ENCODE measurements around the gene RBM38.
A peak's percentile ranks its signal among the peaks of the same experiment; 100 is the strongest.

The RBM38 gene

DNA sequence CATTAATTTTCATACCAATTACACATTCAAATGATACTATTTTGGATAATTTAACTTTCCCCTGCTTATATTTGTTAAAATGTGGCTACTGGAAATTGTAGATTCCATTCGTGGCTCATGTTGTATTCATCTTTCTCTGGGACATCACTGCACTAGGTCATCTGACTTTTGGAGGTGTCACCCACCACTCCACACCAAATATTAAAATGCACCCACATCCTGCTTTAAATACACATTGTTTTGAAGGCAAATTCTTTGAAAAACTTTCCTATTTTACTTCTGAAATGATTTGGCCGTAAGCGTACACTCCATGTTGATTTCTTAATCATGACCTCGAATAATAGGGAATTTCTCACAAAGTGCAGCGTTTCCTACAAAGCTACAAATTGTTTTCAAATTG, 8.7 kb upstream of the RBM38 start:
- Histone ChIP-seq H3K4me3 (ENCODE audit: low read depth in 1 of 2, low read length in 1 of 2) (no peak overlapping the region), H3K9me3 (no peaks in the 10 kb centered on the region), H3K27ac (no peak overlapping the region), H3K4me1 (ENCODE audit: control insufficient read depth in 1 of 2, insufficient read depth in 1 of 2, low read depth in 1 of 2, low read length in 1 of 2) (peaks cover 31 to 36% of the 10 kb centered on the region in 2 experiments), H3K36me3 (peaks cover 38% of the 10 kb centered on the region), H3K27me3 (no peaks in the 10 kb centered on the region)
- TF ChIP-seq, protein P1, sequence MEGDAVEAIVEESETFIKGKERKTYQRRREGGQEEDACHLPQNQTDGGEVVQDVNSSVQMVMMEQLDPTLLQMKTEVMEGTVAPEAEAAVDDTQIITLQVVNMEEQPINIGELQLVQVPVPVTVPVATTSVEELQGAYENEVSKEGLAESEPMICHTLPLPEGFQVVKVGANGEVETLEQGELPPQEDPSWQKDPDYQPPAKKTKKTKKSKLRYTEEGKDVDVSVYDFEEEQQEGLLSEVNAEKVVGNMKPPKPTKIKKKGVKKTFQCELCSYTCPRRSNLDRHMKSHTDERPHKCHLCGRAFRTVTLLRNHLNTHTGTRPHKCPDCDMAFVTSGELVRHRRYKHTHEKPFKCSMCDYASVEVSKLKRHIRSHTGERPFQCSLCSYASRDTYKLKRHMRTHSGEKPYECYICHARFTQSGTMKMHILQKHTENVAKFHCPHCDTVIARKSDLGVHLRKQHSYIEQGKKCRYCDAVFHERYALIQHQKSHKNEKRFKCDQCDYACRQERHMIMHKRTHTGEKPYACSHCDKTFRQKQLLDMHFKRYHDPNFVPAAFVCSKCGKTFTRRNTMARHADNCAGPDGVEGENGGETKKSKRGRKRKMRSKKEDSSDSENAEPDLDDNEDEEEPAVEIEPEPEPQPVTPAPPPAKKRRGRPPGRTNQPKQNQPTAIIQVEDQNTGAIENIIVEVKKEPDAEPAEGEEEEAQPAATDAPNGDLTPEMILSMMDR (IDR thresholded peaks at IDR 0.05) = no peak

DNA sequence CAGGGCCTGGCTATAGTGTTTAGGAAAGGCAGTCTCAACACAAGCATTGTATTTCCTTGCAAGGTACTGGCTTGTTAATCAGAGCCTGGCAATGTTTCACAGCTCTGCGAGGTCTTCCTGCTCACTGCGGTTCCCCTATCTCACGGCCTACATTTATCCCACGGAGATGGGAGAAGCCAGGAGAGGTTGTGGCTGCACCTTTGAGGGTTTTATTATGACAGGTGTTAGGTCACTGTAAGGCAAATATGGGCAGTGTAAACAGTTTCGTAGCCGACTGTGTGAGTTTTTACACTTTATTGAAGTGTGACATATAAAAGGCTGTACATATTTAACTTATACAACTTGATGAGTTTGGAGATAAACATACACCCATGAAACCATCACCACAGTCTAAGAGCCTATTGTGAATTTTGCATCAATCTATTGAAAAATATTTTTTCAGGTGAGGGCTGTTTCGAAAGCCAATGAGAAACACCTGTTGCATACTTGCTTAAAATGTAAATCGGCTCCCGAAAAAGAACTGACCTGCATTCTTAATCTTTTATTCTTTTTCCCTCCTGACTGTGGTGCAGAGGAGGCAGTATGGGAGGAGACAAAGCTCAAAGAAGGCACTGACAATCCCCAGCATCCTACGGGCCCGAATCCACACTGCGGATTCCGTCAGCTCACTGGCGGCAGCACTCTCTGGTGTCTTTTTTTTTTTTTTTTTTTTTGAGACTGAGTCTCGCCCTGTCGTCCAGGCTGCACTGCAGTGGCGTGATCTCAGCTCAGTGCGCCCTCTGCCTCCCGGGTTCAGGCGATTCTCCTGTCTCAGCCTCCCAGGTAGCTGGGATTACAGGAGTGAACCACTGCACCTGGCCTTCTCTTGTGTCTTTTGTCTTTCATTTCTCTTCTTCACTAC, 7.5 kb upstream of the RBM38 start:
- TF ChIP-seq, protein P1 (IDR thresholded peaks at IDR 0.05) = no peak
- H3K36me3 ChIP-seq = peaks cover 27% of the 10 kb centered on the region
- no peaks in the 10 kb centered on the region for H3K27me3 ChIP-seq
- no peak overlapping the region for H3K4me3 ChIP-seq (ENCODE audit: low read depth in 1 of 2, low read length in 1 of 2)
- no peak overlapping the region for H3K27ac ChIP-seq
- H3K9me3 ChIP-seq = no peaks in the 10 kb centered on the region
- H3K4me1 ChIP-seq (ENCODE audit: control insufficient read depth in 1 of 2, insufficient read depth in 1 of 2, low read depth in 1 of 2, low read length in 1 of 2) = peaks cover 28 to 30% of the 10 kb centered on the region in 2 experiments

DNA sequence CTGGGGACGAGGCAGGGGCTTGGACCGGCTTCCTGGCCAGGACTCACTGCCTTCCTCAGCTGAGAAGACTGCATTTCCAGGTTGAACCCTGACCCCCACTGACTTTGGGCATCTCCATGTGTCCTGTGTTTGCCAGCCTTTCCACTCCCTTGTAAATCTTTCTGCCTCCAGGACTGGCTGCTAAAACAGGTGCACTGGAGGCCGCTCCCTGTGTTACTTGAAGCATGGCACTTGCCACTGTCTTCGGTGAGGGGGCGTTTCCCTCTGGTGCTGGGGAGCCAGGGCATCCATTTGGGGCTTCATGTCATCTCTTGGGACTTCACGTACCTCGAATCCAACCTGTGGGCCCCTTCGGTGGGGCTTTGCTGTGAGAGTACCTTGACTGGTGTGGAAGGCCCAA, 6.7 kb upstream of the RBM38 start:
- H3K27ac ChIP-seq = no peak overlapping the region
- TF ChIP-seq, protein P1 (IDR thresholded peaks at IDR 0.05) = no peak
- no peaks in the 10 kb centered on the region for H3K9me3 ChIP-seq
- peaks cover 33 to 35% of the 10 kb centered on the region in 2 experiments for H3K4me1 ChIP-seq (ENCODE audit: control insufficient read depth in 1 of 2, insufficient read depth in 1 of 2, low read depth in 1 of 2, low read length in 1 of 2)
- H3K36me3 ChIP-seq = peaks cover 19% of the 10 kb centered on the region
- H3K4me3 ChIP-seq (ENCODE audit: low read depth in 1 of 2, low read length in 1 of 2) = no peak overlapping the region
- H3K27me3 ChIP-seq = no peaks in the 10 kb centered on the region

DNA sequence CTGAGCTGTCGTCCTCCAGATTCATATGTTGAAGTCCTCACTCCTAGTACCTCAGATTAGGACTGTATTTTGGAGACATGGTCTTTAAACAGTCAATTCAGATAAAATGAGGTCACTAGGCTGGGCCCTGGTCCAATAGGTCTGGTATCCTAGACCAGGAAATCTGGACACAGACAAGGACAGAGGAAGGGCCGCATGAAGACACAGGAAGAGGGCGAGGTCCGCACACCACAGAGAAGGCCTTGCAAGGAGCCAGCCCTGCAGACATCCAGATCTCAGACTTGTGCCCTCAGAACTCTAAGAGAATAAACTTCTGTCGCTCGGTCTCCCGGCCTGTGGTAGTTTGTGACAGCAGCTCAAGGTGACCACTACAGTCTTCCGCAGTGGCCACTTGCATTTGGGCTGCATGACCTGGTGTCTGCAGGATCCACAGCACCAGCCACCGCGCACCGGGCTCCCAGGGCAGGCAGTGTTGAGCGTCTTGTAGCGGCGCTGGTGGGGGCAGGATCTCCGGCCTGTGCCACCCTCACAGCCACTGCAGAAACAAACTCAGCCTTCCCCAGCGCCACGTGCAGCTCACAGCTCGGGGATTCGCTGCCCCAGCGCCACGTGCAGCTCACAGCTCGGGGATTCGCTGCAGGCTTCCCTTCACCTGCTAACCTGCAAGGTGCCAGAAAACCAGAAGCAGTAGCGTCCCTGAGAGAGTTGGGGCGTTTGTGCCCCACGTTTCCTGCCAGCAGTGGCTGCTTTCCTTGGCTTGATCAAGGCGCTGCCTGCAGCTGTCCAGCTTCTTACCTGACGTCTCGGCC, 6.0 kb upstream of the RBM38 start:
- peaks cover 40 to 42% of the 10 kb centered on the region in 2 experiments for H3K4me1 ChIP-seq (ENCODE audit: control insufficient read depth in 1 of 2, insufficient read depth in 1 of 2, low read depth in 1 of 2, low read length in 1 of 2)
- no peaks in the 10 kb centered on the region for H3K27me3 ChIP-seq
- peak overlapping the region; percentile 20 for H3K27ac ChIP-seq
- no peak overlapping the region for H3K4me3 ChIP-seq (ENCODE audit: low read depth in 1 of 2, low read length in 1 of 2)
- no peaks in the 10 kb centered on the region for H3K9me3 ChIP-seq
- TF ChIP-seq, protein P1 (IDR thresholded peaks at IDR 0.05) = no peak
- H3K36me3 ChIP-seq = peaks cover 13% of the 10 kb centered on the region

DNA sequence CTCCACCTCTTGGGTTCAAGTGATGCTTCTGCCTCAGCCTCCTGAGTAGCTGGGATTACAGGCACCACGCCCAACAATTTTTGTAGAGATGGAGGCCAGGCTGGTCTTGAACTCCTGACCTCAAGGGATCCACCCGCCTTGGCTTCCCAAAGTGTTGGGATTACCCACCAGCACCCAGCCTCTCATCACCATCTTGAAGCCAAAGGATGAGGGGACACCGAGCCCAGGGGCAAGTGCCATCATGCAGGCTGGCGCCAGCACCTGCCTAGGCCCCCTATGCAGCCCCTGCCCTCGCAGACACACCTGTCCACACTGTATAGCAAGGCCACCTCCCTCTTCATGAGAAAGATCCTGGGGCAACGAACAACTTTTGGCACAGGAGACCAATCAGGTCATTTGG, 5.3 kb upstream of the RBM38 start:
- Histone ChIP-seq H3K4me1 (ENCODE audit: control insufficient read depth in 1 of 2, insufficient read depth in 1 of 2, low read depth in 1 of 2, low read length in 1 of 2) (peaks cover 48 to 50% of the 10 kb centered on the region in 2 experiments), H3K4me3 (ENCODE audit: low read depth in 1 of 2, low read length in 1 of 2) (no peak overlapping the region), H3K27ac (no peak overlapping the region), H3K9me3 (no peaks in the 10 kb centered on the region), H3K36me3 (peaks cover 5% of the 10 kb centered on the region), H3K27me3 (no peaks in the 10 kb centered on the region)
- TF ChIP-seq, protein P1 (IDR thresholded peaks at IDR 0.05) = no peak

Measured in neutrophil (primary cell).